Measurements from ENCODE around the gene CCDC137.
"Not testable (repeated sequence)": the region's sequence is repeated elsewhere in the genome, so short reads cannot be mapped to it uniquely, and the experiment has no call there.

The CCDC137 gene

GRCh38 chr17:81651692-81652091, 14.8 kb upstream of the CCDC137 start:
- no peak for DNase-seq (ENCODE audit: low read depth)

GRCh38 chr17:81652906-81653771, 13.4 kb upstream of the CCDC137 start:
- DNase-seq (ENCODE audit: low read depth) = no peak

- DNase-seq (ENCODE audit: low read depth) = no peak
Observed at GRCh38 chr17:81655378-81656117, 11.0 kb upstream of the CCDC137 start.

- DNase-seq (ENCODE audit: low read depth) = no peak
Observed at GRCh38 chr17:81656118-81656743, 10.3 kb upstream of the CCDC137 start, which contains the start of gene PDE6G. PDE6G (minus strand) TSS chr17:81656542; CDS start chr17:81653305, 3,237 bp downstream.

GRCh38 chr17:81656835-81657234, 9.7 kb upstream of the CCDC137 start:
- DNase-seq (ENCODE audit: low read depth) = no peak

DNA sequence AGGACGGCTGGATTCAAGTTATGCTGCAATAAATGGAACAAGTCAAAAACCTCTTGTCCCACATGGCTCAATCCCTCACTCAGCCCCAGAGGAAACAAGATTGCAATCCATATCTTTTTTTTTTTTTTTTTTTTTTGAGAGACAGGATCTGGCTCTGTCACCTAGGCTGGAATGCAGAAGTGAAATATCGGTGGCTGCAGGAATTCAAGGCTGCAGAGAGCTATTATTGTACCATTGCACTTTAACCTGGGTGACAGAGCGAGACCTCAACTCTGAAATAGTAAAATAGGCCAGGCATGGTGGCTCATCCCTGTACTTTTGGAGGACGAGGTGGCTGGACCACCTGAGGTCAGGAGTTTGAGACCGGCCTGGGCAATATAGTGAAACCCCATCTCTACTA, 7.5 kb upstream of the CCDC137 start:
- no peak for DNase-seq (ENCODE audit: low read depth)

DNA sequence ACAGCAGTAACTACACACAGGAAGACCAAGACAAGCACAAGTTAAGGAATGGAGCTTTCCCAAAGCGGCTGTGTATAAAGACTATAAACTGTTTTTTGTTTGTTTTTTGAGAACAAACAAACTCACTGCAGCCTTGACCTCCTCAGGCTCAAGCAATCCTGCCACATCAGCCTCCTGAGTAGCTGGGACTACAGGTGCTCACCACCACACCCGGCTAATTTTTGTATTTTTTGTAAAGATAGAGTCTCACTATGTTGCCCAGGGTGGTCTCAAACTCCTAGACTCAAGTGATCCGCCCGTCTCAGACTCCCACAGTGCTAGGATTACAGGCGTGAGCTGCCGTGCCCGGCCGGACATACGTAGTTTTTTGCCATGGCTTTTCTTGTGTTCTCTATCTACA, 6.1 kb upstream of the CCDC137 start:
- DNase-seq (ENCODE audit: low read depth) = no peak

- no peak for DNase-seq (ENCODE audit: low read depth)
Observed at GRCh38 chr17:81662002-81662401, 4.5 kb upstream of the CCDC137 start.

DNA sequence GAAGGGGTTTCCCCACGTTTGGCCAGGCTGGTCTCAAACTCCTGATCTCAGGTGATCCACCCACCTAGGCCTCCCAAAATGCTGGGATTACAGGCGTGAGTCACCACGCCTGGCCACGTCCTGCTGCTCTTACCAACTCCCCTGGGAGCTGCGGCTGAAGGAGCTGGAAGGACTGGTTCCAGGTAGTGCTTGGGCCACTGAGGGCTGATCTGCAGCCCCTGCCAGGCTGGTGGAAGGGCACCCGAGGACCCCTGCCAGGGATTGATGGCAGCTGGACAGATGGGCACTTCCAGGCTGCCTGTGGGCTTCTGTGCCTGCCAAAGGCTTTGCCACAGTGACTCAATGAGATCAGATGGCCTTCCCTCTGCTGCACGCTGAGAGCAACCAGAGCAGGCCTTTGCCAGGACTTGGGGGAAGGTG, 2.5 kb upstream of the CCDC137 start:
- DNase-seq (ENCODE audit: low read depth) = no peak

DNA sequence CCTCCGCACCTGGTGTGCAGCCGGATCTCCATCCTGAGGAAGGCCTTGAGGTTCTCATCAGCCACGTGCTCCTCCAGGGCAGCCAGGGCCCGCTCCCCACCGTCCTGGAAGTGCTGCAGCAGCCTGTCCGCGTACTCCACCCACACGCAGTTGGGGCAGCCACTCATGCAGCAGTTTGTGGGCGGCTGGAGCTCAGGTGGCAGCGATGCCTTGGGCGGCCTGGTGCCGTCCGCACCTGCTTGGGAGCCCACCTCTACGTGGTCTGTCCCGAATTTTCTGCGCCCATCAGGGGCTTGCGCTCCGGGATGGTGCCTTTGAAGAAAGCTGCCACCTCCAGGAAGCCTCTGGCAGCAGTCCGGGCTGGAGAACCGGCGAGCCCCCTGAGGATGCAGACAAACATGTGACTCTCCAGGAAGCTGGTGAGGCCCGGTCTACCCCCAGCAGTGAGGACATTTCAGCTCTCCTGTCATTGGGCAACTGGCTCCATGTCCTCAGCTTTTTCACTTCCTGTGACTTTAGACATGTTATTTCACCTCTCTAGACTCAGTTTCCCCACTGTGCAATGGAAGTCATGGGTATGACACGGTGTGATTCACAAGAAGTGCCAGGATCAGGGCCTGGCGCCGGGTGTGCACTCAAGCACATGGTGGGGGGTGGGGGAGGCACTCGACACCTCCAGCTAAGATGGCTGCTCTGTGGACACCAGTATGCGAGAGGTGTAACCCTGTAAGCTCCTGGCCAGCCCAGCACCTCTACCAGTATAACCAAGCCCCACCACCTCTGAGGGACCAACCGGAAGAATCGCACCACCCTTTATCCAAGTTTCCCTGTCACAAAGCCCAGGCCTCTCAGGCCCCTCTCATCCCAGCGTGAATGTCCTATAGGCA, 1.1 kb upstream of the CCDC137 start:
- no peak for DNase-seq (ENCODE audit: low read depth)

DNA sequence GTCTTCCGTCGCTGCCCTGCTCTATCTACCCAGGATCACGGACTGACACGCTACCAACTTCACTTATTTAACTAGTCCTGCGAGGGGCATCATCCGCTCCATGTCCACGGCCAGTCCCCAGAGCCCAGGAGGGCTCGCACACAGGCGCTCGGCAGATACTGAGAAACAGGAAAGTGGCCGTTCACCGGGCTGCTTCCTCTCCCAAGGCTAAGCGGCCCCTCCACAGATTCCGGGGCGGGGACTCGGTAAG, 520 bp upstream of the CCDC137 start:
- no peak for DNase-seq (ENCODE audit: low read depth)

- no peak for DNase-seq (ENCODE audit: low read depth)
Observed at GRCh38 chr17:81667754-81668153, 1.2 kb downstream of the CCDC137 start.

GRCh38 chr17:81672504-81672903, 6.0 kb downstream of the CCDC137 start:
- no peak for DNase-seq (ENCODE audit: low read depth)

GRCh38 chr17:81672954-81673353, 6.4 kb downstream of the CCDC137 start:
- DNase-seq (ENCODE audit: low read depth) = no peak

DNA sequence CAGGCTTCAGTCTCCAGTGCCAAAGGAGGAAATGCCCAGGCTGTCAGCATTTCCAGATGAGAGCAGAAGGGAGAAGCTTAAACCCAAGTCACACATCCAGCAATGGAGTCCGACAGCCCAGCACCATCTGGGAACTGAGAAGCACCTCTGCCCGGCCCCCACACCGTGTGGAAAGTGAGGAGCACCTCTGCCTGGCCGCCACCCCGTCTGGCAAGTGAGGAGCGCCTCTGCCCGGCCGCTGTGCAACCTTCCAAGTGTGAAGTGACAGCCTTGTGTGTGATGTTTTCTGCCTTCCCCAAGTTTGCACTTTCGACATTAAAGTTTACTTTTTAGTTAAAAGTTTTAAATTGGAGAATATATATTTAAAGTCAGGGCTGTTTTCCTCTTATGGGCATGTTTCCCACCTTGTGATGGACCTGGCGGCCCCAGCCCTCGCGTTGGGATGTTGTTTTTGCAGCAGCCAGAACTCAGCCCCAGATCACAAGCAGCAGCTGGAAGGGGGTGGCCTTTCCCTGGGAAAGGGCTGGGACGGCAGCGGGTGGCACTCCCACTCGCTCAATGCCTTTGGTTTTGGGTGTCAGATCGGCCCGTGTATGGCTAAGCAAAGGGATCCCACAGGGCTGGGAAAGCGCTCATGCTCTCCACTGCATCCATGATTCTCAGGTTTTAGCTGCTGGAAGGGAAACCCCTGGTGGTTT, 7.2 kb downstream of the CCDC137 start:
- no peak for DNase-seq (ENCODE audit: low read depth)

GRCh38 chr17:81675515-81676221, 9.1 kb downstream of the CCDC137 start:
- DNase-seq (ENCODE audit: low read depth) = not testable (repeated sequence)

DNA sequence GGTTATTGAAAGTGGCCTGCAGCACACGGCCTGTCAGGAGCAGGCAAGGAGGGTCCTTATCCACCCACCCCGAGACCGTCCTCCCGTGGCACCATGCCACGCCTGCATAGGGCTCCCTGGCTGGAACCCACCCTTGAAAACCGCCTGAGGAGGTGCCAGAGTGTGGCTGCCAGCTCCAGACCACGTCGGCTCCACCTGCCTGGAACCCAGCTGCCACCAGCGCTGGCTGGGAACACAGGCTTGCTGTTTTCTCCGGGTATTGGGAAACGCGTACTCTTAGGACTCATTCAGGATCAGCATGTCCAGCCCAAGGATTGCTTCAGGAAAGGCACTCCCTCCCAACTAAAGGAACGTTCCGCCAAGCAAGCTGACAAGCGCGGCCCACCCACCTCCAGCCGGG, 10.4 kb downstream of the CCDC137 start:
- no peak for DNase-seq (ENCODE audit: low read depth)

DNA sequence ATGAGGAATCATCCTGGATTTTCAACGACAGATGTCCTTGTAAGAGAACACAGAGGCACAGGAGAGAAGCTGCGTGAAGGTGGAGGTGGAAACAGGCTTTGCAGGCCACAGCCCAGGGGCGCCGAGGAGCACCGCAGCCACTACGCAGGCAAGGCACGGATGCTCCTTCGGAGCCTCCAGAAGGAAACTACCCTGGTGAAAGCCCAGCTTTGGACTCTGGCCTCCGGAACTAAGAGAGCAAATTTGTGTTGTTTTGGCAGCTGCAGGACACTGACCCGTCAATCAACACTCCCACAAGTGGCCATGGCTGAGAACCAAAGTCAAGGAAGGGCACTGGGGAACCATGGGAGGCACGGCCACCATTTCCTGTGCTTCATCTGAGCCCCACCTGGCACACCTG, 13.6 kb downstream of the CCDC137 start:
- no peak for DNase-seq (ENCODE audit: low read depth)

- DNase-seq (ENCODE audit: low read depth) = no peak
Observed at GRCh38 chr17:81681672-81682071, 15.1 kb downstream of the CCDC137 start.

DNA sequence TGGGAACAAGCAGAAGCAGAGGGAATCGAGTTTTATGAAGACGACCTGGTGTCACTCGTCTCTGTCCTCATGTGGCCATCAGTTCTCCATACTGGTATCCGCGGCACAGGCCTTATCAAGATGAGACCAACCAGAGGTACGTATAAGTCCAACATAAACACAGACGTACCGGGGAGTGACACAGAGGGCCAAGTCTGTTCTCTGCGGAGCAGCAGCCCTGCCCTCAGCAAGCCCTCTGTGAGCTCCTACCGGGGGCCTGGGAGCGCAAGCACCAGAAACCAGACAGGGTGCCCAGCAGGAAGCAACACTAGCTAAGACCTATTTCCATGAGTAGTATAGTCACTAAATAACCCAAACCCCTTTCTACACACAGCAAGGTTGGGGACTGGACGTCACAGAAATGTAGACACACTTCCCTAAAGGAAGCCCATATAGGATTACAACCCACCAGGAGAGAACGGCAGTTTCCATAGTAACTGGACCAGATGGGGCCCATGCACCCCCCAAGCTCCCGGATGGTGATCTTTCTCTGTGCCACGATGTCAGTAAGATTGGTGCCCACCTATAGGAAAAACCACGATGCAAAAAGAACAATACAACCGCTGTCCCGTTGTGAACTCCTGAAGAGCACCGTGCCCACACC, 16.1 kb downstream of the CCDC137 start:
- no peak for DNase-seq (ENCODE audit: low read depth)
